ENCODE results near the gene FBXL16.

DNA sequence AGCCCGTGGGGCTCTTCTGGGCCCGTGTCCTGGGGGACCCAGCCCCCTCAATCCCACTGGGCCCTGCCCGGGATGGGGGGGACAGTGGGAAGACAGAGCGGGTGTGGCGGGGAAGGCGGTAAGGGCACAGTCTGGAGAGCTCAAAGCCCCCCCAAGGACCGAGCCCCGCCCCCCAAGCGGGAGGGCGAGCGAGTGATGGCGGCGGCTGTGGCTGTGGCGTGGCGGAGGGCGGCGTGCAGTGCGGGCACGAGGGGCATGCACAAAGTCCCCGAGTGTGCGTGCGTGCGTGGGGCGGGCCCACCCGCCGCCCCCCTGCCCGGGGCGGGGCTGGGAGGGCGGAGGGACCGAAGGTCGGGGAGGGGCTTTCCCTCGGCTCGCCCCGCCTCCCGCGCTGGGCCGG is 11.8 kb downstream of the FBXL16 start:
- TF ChIP-seq, protein P1, sequence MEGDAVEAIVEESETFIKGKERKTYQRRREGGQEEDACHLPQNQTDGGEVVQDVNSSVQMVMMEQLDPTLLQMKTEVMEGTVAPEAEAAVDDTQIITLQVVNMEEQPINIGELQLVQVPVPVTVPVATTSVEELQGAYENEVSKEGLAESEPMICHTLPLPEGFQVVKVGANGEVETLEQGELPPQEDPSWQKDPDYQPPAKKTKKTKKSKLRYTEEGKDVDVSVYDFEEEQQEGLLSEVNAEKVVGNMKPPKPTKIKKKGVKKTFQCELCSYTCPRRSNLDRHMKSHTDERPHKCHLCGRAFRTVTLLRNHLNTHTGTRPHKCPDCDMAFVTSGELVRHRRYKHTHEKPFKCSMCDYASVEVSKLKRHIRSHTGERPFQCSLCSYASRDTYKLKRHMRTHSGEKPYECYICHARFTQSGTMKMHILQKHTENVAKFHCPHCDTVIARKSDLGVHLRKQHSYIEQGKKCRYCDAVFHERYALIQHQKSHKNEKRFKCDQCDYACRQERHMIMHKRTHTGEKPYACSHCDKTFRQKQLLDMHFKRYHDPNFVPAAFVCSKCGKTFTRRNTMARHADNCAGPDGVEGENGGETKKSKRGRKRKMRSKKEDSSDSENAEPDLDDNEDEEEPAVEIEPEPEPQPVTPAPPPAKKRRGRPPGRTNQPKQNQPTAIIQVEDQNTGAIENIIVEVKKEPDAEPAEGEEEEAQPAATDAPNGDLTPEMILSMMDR (IDR thresholded peaks at IDR 0.05), result no peak
- no peak for TF ChIP-seq POLR2AphosphoS5 (IDR thresholded peaks at IDR 0.05; ENCODE audit: low read depth, low read length)
- TF ChIP-seq, protein P2, sequence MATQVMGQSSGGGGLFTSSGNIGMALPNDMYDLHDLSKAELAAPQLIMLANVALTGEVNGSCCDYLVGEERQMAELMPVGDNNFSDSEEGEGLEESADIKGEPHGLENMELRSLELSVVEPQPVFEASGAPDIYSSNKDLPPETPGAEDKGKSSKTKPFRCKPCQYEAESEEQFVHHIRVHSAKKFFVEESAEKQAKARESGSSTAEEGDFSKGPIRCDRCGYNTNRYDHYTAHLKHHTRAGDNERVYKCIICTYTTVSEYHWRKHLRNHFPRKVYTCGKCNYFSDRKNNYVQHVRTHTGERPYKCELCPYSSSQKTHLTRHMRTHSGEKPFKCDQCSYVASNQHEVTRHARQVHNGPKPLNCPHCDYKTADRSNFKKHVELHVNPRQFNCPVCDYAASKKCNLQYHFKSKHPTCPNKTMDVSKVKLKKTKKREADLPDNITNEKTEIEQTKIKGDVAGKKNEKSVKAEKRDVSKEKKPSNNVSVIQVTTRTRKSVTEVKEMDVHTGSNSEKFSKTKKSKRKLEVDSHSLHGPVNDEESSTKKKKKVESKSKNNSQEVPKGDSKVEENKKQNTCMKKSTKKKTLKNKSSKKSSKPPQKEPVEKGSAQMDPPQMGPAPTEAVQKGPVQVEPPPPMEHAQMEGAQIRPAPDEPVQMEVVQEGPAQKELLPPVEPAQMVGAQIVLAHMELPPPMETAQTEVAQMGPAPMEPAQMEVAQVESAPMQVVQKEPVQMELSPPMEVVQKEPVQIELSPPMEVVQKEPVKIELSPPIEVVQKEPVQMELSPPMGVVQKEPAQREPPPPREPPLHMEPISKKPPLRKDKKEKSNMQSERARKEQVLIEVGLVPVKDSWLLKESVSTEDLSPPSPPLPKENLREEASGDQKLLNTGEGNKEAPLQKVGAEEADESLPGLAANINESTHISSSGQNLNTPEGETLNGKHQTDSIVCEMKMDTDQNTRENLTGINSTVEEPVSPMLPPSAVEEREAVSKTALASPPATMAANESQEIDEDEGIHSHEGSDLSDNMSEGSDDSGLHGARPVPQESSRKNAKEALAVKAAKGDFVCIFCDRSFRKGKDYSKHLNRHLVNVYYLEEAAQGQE (IDR thresholded peaks at IDR 0.05; ENCODE audit: low read depth, low read length), result no peak
- TF ChIP-seq ELF1 (IDR thresholded peaks at IDR 0.05), result no peak
- TF ChIP-seq GABPA (IDR thresholded peaks at IDR 0.05; ENCODE audit: low read depth), result no peak
- no peak for TF ChIP-seq GATA2 (CRISPR knock-in tag; IDR thresholded peaks at IDR 0.05)
- TF ChIP-seq RCOR1 (IDR thresholded peaks at IDR 0.05; ENCODE audit: low read length), result no peak
- no peak for TF ChIP-seq EP300 (IDR thresholded peaks at IDR 0.05; ENCODE audit: borderline replicate concordance in 1 of 2, low read depth in 1 of 2, low read length in 1 of 2)
